COLO829 (cell line): ENCODE results near the gene ANKZF1.
A peak's percentile ranks its signal among the peaks of the same experiment; 100 is the strongest.
"Not testable (repeated sequence)": the region's sequence is repeated elsewhere in the genome, so short reads cannot be mapped to it uniquely, and the experiment has no call there.

Experiments
- DNase-seq: peaks from one replicate; pipeline ENCODE4 v3.0.0; 2012; ENCODE audit warnings: low spot score

Gene ANKZF1

DNA sequence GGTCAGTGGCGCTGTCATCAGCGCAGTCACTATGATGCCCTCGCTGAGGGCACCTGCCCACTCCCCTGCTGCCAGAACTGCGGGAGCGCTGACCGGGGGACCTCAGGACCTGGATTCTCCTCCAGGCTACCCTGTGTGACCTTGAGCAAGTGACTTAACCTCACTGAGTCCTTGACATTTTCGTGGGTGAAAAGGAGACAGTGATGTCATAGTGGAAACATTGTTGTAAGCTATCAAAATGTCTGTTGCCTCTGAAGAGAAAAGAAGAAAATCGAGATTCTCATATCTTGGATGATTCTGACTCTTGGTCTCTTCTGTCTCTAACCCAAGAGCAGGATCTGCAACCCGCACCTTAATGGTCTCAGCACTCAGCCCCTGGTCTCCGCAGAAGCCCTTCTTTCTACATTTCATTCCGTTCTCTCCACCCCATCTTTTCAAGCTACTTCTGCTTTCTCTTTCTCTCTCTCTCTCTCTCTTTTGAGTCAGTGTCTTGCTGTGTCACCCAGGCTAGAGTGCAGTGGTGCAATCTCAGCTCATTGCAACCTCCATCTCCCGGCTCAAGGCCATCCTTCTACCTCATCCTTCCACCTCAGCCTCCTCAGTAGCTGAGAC, 25.1 kb downstream of the ANKZF1 start:
- no peak for DNase-seq

GRCh38 chr2:219258942-219259341, 29.3 kb downstream of the ANKZF1 start:
- DNase-seq = not testable (repeated sequence)

GRCh38 chr2:219261024-219261855, 31.6 kb downstream of the ANKZF1 start:
- no peak for DNase-seq

DNA sequence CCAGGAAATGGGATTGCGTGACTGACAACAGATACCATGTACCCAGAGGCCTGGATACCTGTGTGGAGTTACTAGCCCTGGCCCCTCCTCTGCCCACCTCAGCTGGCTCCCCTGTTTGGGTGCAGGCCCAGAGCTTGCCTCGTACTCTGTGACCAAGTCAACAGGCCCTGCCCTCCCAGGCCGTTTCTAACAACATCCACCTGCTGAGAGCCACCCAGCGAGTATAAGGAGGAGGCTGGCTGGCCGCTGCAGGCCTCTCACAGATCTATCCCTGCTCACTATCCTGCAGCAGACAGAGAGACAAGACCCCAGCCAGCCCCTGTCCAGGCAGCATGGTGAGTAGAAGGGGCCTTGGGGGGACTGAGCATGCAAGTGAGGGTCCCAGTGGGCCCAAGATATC, 36.6 kb downstream of the ANKZF1 start:
- no peak for DNase-seq

DNA sequence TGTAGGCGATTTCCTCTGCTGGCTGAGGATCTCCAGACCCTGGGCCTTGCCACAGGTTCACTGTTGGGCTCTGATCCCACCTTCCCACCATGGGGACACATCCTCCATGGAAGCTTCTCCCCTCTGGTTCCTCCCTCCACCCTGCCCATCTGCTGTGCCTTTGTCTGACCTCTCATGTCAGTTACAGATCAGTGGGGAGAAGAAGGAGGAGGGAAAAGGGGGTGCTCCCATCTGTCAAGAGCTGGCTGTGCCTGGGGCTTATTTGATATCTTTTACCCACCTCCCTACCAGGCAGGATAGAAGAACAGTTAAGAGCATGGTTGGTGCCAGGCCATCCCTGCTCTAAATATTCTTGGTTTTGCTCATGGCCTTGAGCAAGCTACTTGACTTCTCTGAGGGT, 37.3 kb downstream of the ANKZF1 start:
- DNase-seq = no peak

GRCh38 chr2:219268294-219268693, 38.7 kb downstream of the ANKZF1 start:
- DNase-seq = no peak

- no peak for DNase-seq
Measured at GRCh38 chr2:219269362-219270054, 39.9 kb downstream of the ANKZF1 start.

DNA sequence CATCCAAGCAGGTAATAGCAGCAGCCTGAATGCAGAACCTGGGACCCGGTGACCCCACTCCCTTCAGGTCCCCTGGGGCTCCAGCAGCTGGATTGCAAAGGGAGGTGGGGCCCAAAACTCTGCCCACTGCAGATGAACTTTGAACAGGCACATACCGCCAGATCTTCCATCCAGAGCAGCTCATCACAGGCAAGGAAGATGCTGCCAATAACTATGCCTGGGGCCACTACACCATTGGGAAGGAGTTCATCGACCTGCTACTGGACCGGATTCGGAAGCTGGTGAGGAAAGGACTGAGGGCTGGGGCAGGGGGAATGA, 40.4 kb downstream of the ANKZF1 start:
- DNase-seq = no peak

DNA sequence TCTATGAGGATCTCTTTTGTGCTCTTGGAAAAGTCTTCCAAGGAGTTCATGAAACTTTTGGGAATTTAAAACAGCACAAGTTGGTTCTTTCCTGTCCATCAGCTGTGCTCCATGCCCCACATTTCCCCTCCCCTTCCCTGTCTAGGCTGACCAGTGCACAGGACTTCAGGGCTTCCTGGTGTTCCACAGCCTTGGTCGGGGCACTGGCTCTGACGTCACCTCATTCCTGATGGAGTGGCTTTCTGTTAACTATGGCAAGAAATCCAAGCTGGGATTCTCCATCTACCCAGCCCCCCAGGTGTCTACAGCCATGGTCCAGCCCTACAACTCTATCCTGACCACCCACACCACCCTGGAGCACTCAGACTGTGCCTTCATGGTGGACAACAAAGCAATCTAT, 41.4 kb downstream of the ANKZF1 start:
- no peak for DNase-seq

GRCh38 chr2:219272356-219272755, 42.8 kb downstream of the ANKZF1 start:
- no peak for DNase-seq

- DNase-seq = no peak
Measured at GRCh38 chr2:219272995-219273394, 43.4 kb downstream of the ANKZF1 start.

- DNase-seq = no peak
Measured at GRCh38 chr2:219273937-219274336, 44.3 kb downstream of the ANKZF1 start.

DNA sequence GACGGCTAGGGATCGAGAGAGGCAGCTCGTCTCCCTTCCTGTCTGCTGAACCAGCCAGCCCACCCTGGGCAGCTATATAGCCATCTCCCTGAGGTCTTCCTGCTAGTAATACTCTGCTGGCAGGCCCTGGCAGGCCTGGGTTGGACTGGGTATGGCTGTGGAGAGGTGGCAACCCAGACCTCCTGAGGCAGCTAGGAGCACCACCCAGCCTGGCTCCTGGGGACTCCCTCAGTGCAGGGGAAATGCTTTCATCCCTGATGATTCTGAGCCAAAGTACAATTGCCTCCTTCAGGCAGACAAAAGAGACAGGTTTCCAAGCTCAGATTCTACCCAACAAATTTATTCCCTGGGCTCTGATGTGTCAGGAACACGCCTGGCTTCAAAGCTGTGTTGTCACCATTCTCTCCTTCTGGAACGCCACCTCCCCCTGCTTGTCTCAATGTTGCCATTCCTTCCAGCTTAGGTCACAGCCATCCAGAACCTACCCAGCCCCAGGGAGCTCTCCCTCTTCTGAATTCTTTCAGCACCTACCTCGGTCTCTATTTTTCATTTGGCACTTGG, 44.8 kb downstream of the ANKZF1 start:
- DNase-seq = no peak

- DNase-seq = peak; percentile 79
Measured at GRCh38 chr2:219277703-219278654, 48.4 kb downstream of the ANKZF1 start.

DNA sequence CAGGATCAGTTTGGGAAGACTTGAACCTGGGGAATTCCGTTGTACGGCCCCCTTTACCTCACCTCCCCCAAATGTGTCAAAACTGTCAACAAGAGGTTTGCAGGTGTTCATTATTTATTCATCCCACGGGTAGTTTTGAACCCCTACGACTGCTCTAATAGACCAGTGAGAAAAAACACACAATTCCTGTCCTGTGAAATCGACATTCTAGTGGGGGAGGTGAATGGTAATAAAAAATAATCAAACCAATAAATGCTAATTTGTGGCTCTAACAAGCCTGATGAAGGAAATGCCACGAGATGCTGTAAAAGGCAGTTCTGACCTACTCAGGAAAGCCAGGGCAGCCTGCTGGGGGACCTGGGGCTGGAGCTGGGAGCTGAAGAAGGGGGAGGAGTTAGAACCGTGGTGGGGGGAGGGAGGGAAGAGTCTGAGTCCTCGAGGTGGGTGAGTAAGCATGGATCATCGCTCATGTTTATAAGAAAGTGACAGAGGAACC, 49.1 kb downstream of the ANKZF1 start:
- no peak for DNase-seq

GRCh38 chr2:219279151-219279915, 49.7 kb downstream of the ANKZF1 start, which contains the start of gene DNAJB2:
TSS of gene DNAJB2 (plus strand) at chr2:219279366. CDS start at chr2:219279834, 468 bp downstream.
- DNase-seq = peak; percentile 99

DNA sequence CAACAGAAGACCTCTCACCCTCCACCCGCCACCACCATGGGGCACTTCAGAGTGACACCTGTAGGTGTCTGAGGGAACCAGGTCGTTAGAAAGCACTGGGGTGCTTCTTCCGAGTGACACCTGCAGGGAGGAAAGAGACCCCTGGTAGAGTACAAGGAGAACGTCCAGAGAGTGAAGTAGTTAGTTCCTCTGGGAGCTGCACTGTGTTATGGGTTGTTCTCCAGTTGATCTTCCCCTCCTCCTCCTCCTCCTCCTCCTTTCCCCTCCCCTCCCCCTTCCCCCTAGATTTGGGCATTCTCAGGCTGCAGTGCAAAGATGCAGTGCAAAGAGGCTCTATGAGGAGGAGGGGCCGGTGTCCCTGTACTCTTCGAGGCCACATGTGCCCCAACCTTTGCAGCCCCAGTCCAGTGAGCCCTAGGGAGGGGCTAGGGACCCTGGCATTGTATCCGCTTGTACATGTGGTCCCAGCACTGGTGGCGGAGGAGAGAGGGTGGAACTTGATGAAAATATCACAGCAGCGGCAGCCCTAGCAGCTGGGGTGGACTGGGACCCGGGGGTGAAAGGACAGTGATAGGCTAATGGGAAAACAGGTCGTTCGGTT, 50.4 kb downstream of the ANKZF1 start:
- DNase-seq = no peak

DNA sequence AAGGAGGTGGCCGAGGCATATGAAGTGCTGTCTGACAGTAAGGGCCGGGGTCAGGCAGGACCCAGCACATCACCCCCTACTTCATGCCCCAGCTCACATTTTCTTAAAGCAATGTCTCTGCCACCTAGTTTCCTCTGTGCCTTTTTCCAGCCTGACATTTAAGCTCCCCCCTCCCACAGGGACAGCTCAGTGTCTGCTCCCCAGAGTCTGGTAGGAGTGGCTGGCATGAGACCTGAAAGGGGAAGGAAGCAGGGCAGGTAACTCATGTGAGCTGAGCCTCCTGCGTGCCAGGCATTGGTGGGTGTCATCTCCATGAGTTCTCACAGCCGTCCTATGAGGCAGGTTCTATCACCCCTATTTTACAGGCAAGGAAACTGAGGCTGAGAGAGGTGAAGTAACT, 51.0 kb downstream of the ANKZF1 start:
- DNase-seq = no peak

DNA sequence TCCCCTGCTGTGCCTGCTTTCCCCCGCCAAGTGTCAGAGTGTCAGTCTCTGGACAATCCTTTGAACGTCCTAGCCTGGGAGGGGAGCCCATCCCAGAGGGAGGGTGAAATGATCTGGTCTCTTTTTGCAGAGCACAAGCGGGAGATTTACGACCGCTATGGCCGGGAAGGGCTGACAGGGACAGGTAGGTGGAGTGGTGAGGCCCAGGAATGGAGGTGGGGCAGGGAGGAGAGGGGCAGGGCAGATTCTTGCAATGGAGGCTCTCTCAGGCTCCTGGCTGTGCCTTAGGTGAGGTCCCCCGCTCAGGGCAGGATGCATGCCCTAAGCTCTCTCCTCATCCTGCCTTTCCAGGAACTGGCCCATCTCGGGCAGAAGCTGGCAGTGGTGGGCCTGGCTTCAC, 52.0 kb downstream of the ANKZF1 start:
- no peak for DNase-seq

DNA sequence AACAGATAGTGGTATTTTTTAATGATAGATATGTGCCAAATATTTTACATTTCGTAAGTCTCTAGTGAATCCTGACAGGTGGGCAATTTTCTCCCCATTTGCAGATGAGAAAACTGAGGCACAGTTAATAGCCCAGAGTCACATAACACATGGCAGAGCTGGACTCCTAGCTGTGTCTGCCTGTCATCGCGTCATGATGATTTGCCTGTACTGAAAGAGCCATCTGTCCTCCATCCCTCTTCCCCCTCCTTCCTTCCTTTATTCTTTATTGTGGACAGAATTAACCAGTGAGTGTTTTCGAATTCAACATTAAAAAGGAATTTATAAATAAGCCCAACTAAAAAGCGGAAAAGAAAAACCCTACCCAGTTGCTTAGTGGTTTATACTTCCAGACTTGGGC, 52.8 kb downstream of the ANKZF1 start:
- no peak for DNase-seq
